Hindlimb muscle (tissue), 1 donor: Measurements from ENCODE around the gene TCIRG1. TPM values are rescaled to one million over a fixed set of nuclear protein-coding genes. Genes with fewer than 3 reads are reported as not detected.

ENCODE experiments used
- DNase-seq: peaks from one replicate; pipeline ENCODE4 v3.0.0-alpha.2; 2013
- polyA plus RNA-seq: library from polyadenylated mRNA; unstranded; fragments of 120-200 nt; gene quantifications from one replicate; pipeline ENCODE4 v1.2.1, GENCODE V29; 2013; ENCODE audit not compliant: insufficient read length

Gene TCIRG1
- polyA plus RNA-seq, 1 donor: 27.8 TPM

GRCh38 chr11:68051191-68052136, 12.6 kb downstream of the TCIRG1 start:
- DNase-seq: no peak

- DNase-seq: no peak
These were observed 13.5 kb downstream of the TCIRG1 start for GRCh38 chr11:68052137-68052873.

GRCh38 chr11:68053117-68053516, 14.3 kb downstream of the TCIRG1 start:
- DNase-seq: no peak

- no peak for DNase-seq
These were observed 15.4 kb downstream of the TCIRG1 start for GRCh38 chr11:68053981-68054812.

GRCh38 chr11:68056317-68057285, 17.8 kb downstream of the TCIRG1 start:
- no peak for DNase-seq

GRCh38 chr11:68057807-68058206, 19.0 kb downstream of the TCIRG1 start:
- DNase-seq: no peak

GRCh38 chr11:68061508-68061907, 22.7 kb downstream of the TCIRG1 start:
- no peak for DNase-seq

- no peak for DNase-seq
These were observed 26.1 kb downstream of the TCIRG1 start for GRCh38 chr11:68064926-68065325.

GRCh38 chr11:68065841-68066240, 27.0 kb downstream of the TCIRG1 start:
- DNase-seq: no peak

GRCh38 chr11:68066742-68067141, 27.9 kb downstream of the TCIRG1 start:
- DNase-seq: no peak

- DNase-seq: no peak
These were observed 29.2 kb downstream of the TCIRG1 start for GRCh38 chr11:68067991-68068390.

GRCh38 chr11:68071281-68072048, 32.6 kb downstream of the TCIRG1 start:
- no peak for DNase-seq

GRCh38 chr11:68074584-68075352, 35.9 kb downstream of the TCIRG1 start:
- no peak for DNase-seq

GRCh38 chr11:68076371-68077042, 37.7 kb downstream of the TCIRG1 start:
- no peak for DNase-seq

GRCh38 chr11:68077617-68078582, 39.1 kb downstream of the TCIRG1 start:
- DNase-seq: no peak

GRCh38 chr11:68080860-68081259, 42.0 kb downstream of the TCIRG1 start:
- no peak for DNase-seq

GRCh38 chr11:68081691-68082090, 42.9 kb downstream of the TCIRG1 start:
- DNase-seq: no peak

GRCh38 chr11:68082481-68082880, 43.7 kb downstream of the TCIRG1 start:
- DNase-seq: no peak
